GM19468 (cell line): Measurements from ENCODE around the gene ANKS1B.

ENCODE experiments used
- ATAC-seq: cut with Tn5 transposase; IDR thresholded peaks from one replicate; pipeline ENCODE4 v1.9.1; 2021; ENCODE audit warnings: mild to moderate bottlenecking, moderate library complexity, moderate number of reproducible peaks; ENCODE audit not compliant: unreplicated experiment; ENCODE audit errors: extremely low read depth

Gene ANKS1B

GRCh38 chr12:99153293-99153692 is 831.4 kb downstream of the ANKS1B start:
- ATAC-seq: no peak

- ATAC-seq: no peak
Observed at GRCh38 chr12:99152337-99152736, 832.4 kb downstream of the ANKS1B start.

GRCh38 chr12:99151744-99152143 is 833.0 kb downstream of the ANKS1B start:
- ATAC-seq: no peak

- ATAC-seq: no peak
Observed at GRCh38 chr12:99147130-99147529, 837.6 kb downstream of the ANKS1B start.

- no peak for ATAC-seq
Observed at GRCh38 chr12:99146730-99147129, 838.0 kb downstream of the ANKS1B start.

GRCh38 chr12:99146185-99146584 is 838.6 kb downstream of the ANKS1B start:
- ATAC-seq: no peak

- no peak for ATAC-seq
Observed at GRCh38 chr12:99142651-99143050, 842.1 kb downstream of the ANKS1B start.

GRCh38 chr12:99140017-99140720 is 844.6 kb downstream of the ANKS1B start:
- no peak for ATAC-seq

GRCh38 chr12:99138393-99138792 is 846.3 kb downstream of the ANKS1B start:
- no peak for ATAC-seq

- ATAC-seq: no peak
Observed at GRCh38 chr12:99137124-99137855, 847.4 kb downstream of the ANKS1B start.

GRCh38 chr12:99136516-99136915 is 848.2 kb downstream of the ANKS1B start:
- ATAC-seq: no peak

GRCh38 chr12:99135376-99135775 is 849.4 kb downstream of the ANKS1B start:
- ATAC-seq: no peak

GRCh38 chr12:99133401-99133800 is 851.3 kb downstream of the ANKS1B start:
- ATAC-seq: no peak

- no peak for ATAC-seq
Observed at GRCh38 chr12:99131751-99132199, 853.0 kb downstream of the ANKS1B start.

GRCh38 chr12:99130808-99131553 is 853.8 kb downstream of the ANKS1B start:
- ATAC-seq: peak; percentile 88

- no peak for ATAC-seq
Observed at GRCh38 chr12:99128246-99128802, 856.4 kb downstream of the ANKS1B start.

- ATAC-seq: no peak
Observed at GRCh38 chr12:99122959-99123358, 861.8 kb downstream of the ANKS1B start.

- ATAC-seq: no peak
Observed at GRCh38 chr12:99122496-99122895, 862.2 kb downstream of the ANKS1B start.

- ATAC-seq: no peak
Observed at GRCh38 chr12:99121546-99121945, 863.2 kb downstream of the ANKS1B start.

- no peak for ATAC-seq
Observed at GRCh38 chr12:99119943-99120342, 864.8 kb downstream of the ANKS1B start.

- ATAC-seq: no peak
Observed at GRCh38 chr12:99119449-99119848, 865.3 kb downstream of the ANKS1B start.
